ENCODE data around the gene CFAP45.

Gene CFAP45

GRCh38 chr1:159849626-159850366 is 50.2 kb downstream of the CFAP45 start:
- no peak for DNase-seq

DNA sequence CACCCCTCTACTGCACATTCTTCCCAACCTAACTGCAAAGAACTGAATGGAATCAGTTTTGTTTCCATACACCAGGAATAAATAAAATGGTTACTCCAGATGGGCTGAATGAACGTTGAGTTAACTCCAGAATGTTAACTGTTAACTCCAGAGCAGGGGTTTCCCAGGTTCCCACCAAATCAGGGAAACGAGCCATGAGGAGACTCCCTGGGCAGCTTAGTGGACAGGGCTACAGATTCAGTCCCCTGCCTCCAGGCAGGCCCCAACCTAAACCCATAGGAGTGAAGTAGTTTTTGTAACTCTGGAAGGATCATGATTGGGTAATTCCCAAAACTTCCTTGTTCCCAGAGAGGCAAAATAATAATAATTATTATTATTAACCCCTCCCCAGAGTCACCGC is 51.6 kb downstream of the CFAP45 start:
- no peak for DNase-seq

GRCh38 chr1:159847231-159847630 is 52.7 kb downstream of the CFAP45 start:
- DNase-seq = no peak

DNA sequence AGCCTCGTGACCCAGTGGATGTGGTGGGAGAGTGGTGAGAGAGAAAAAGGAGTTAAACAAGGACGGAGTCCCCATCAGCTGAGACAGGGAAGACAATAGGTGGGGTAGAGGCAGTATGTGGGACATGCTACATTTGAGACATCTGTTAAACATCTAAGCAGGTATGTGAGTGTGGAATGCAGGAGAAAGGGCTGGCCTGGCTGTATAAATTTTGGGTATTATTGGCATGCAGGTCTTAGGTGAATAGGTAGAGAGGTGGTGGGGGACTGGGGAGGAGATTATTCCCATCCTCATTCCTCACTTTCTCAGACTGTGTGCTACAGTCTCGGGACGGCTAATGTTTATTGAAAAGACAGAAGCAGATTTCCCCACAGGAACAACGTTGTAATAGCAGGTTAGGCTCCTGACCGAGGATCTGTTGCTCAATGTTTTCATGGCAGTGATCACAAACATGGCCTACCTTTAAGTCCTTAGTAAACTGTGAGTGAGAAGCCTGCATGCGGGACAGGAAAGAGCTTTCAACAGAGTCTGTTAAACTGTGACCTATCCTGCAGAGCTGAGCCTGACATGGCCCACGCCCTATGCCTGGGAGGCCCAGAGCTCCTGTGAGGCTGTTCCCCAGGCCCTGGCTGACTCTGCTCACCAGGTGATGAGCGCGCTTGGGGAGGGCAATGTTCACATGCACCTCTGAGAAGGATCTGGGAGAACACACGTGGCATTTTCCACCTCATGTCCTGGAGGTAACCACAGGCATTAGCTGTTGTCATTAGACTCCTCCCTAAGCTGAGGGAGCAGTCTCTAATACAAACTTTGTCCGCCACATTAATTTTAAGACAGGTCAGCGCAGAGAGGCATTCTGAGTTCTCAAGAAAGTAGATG is 54.0 kb downstream of the CFAP45 start:
- no peak for DNase-seq

- no peak for DNase-seq
Observed at GRCh38 chr1:159843459-159843858, 56.5 kb downstream of the CFAP45 start.

- no peak for DNase-seq
Observed at GRCh38 chr1:159841749-159842148, 58.2 kb downstream of the CFAP45 start.

DNA sequence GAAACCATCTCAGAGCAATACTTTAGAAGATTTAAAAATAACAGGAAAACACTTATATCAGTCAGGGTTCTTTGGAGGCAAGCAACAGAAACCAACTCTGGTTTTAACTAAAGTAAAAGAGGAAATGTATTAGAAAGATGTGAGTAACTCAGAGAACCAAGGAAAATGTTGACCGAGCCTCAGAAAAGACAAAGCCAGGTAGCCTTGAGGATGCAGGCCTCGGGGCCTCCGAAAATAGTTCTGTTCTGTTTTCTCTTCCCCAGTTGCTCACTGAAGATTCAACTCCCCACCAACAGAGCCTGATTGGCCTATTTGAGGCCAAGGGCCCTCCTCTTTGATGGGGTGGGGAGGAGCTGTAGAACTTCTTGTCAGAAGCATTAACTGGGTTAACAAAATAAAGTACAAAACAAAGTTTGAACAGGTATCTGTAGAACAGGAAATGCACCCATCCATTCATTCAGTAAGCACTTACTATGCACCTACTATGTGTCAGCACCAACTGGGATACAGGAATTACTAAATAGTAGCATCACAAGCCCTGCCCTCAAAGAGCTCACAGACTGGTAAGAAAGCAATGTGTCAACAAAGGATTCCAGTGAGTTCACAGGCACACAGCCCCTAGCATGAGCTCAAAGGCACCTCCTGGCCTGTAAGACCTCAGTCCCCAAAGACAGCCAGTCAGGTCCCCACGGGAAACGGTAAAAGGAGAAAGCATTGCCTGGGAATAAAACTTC is 60.7 kb downstream of the CFAP45 start:
- no peak for DNase-seq

- no peak for DNase-seq
Observed at GRCh38 chr1:159838715-159839114, 61.2 kb downstream of the CFAP45 start.

- DNase-seq = no peak
Observed at GRCh38 chr1:159835862-159836525, 64.0 kb downstream of the CFAP45 start.

- DNase-seq = no peak
Observed at GRCh38 chr1:159835356-159835755, 64.6 kb downstream of the CFAP45 start.

DNA sequence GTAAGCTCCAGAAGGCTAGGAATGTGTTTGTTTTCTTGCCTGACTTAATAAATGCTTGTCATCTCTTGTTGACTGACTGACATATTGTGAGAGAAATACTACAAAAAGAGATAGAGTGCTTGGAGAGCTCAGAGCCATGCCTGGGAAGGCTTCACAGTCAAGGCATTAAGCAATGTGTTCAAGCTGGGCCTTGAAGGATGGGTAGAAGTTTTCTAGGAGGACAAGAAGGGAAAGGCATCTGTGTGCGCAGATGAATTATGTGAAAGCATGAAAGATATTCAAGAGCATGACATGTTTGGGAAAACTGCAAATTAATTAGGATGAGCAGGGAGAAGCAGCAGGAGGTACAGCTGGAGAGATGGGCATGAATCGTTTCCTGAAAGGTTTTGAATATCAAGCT is 67.7 kb downstream of the CFAP45 start:
- no peak for DNase-seq

DNA sequence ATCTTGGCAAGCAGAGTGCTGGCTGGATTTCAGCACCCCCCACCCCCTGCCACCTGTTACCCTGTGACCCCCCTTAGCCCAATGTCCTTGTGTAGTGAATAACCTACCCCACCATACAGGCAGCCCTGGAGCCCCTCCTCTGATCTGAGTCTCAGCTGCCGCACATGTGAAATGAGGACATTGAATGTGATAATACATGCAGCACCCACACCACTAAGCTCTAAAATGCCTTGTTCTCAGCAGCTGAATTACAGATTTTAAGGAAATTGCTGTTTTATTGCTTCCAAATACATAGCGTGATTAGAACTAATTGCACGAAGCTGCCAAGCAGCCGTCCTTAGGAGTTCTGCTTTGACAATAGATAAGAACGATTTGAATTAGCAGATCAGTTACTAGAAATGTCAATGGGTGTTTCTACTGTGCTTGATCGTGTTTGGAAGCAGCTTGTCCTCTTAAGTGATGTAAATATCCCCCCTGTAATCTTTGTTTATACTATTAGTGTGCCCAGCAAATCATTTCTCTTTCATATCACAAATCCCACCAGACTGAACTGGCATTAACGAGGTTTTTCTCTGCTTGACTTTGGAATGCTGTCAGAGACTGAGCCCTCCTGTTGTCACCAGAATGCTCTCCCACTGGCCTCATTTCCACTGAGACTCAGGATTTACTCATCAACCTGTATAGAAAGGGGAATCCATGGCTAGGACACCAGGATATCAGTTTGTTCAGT is 68.4 kb downstream of the CFAP45 start:
- DNase-seq = no peak

DNA sequence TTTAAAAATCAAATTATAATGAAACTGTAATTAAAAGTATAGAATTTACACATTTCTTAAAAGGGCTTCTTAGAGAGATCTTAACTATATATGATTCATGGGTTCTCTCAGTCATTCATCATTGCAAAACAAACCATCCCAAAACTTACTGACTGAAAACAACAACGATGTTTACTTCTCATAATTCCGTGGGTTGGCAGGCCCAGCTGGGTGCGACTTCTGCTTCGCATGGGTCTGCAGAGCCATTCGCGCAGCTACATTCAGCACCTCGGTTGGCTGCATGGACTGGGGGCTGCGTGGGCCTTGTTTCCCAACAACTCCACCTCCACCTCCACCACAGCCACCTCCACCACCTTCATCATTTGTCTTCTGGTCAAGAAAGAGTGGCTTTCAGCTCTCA is 69.2 kb downstream of the CFAP45 start:
- DNase-seq = no peak

GRCh38 chr1:159829822-159830465 is 70.0 kb downstream of the CFAP45 start:
- DNase-seq = no peak

DNA sequence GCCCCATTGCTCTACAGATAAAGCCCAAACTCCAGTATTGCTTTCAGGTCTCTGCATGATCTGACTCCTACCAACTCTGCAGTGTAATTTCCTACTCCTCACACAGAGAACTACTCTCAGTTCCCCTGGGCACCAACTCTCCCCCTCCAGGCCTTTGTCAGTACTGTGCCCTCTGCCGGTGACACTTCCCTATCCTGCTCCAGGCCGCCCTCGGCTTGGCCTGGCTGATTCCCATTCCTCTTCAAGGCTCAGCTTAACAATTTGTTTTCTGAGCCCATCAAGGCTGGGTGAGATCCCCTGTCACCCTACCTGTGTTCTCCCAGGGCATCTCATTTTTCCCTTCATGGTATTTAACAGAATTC is 70.7 kb downstream of the CFAP45 start:
- no peak for DNase-seq

- DNase-seq = no peak
Observed at GRCh38 chr1:159828581-159829272, 71.2 kb downstream of the CFAP45 start.

DNA sequence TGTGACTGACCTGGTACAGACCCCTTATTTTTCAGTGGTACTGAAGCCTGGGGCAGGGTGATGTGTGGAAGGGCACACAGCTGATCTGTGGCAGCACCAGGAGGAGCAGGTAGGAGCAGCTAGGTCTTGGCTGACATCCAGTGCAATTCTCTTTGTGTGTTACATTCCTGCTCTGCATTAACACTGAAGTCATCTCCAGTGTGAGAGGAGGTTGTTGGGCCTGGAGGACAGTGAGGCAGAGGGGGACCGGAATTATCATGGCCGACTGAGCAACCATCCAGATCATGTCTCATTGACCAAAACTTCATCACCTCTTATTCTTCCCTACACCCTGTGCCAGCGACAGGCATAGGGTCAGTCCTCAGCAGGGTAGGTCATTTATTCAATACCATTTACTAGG is 71.8 kb downstream of the CFAP45 start:
- no peak for DNase-seq

DNA sequence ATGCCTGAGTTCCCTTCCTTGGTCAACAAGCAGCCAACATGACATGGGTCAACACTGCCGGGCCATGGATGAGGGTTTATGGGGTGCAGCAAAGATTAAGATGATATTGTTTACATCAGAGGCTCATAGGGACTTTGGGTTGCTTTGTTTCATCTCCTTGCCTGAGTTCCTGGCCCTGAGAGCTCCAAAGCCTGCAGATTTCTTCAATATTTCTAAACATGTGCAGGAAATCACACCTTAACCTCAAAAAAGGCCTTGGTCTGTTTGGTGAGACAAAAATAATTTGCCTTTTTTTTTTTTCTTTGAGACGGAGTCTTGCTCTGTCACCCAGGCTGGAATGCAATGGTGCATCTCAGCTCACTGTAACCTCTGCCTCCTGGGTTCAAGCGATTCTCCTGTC is 72.4 kb downstream of the CFAP45 start:
- DNase-seq = no peak

GRCh38 chr1:159827102-159827490 is 72.9 kb downstream of the CFAP45 start:
- no peak for DNase-seq

DNA sequence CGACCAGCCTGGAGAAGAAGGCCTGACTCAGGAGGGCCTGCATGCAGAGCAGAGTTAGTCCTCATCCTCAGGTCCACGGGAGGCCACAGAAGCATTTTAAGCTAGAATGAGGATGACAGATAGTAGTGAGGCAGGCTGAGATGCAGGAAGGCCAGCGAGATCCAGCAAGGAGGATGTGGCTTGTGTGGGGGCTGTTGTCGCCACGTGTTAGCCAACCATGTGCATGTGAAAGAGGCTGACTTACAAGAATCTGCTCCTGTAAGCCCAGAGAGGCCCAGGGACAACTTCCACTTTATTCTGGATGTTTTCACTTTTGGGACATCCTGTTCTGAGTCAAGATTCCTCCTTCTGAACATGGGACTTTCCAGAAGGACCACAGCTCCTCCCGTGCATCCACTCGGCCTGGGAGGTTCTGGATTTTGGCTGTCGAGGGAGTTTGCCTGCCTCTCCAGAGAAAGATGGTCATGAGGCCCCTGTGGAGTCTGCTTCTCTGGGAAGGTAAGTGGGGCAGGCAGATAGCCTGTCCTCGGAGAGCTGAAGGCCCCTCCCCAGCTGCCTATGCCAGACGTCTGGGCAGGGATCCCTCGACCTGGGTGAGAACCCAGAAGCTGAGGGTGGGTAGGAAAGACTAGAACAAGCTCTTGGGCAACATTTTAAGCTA is 73.4 kb downstream of the CFAP45 start, which contains the start of gene SLAMF8:
Gene SLAMF8, plus strand, starts transcription at position 433 of the 661 bp plus-strand sequence. Its CDS starts 26 bp downstream, at position 459.
- peak in 1 of 4 experiments; percentile 15 for DNase-seq

Data from activated naive CD4-positive, alpha-beta T cell (primary cell).